HepG2 (cell line): ENCODE data around the gene DSG4. TPM values are rescaled to one million over a fixed set of nuclear protein-coding genes. Genes with fewer than 3 reads are reported as not detected.
A peak's percentile ranks its signal among the peaks of the same experiment; 100 is the strongest.

Experiments
- EP300 ChIP-seq, 3 experiments: sonication (generic) in 1 of 3; formaldehyde crosslinking in 1 of 3; IDR thresholded peaks; 2 replicates each; pipeline versions ENCODE4 v1.5.1 to v1.6.1; 2011 to 2020; ENCODE audit warnings: low read depth in 2 of 3, low read length in 2 of 3, borderline replicate concordance in 1 of 3, improper control_type of control experiment in 1 of 3, mild to moderate bottlenecking in 1 of 3, missing genetic modification reagents in 1 of 3, moderate library complexity in 1 of 3
- MLLT10 ChIP-seq: sonication (generic); formaldehyde crosslinking; IDR thresholded peaks from 2 replicates; pipeline ENCODE4 v1.4.0; 2020; ENCODE audit warnings: missing genetic modification reagents
- ZIK1 ChIP-seq: sonication (generic); formaldehyde crosslinking; IDR thresholded peaks from 2 replicates; pipeline ENCODE4 v1.5.0; 2020; ENCODE audit warnings: mild to moderate bottlenecking, low read depth, missing genetic modification reagents, borderline replicate concordance
- ZNF292 ChIP-seq: sonication (generic); formaldehyde crosslinking; IDR thresholded peaks from 2 replicates; pipeline ENCODE4 v1.8.1; 2022; ENCODE audit warnings: mild to moderate bottlenecking, low read depth, missing genetic modification reagents, borderline replicate concordance
- ZNF572 ChIP-seq: sonication (generic); formaldehyde crosslinking; IDR thresholded peaks from 2 replicates; pipeline ENCODE4 v1.5.1; 2020; ENCODE audit warnings: mild to moderate bottlenecking, missing genetic modification reagents
- ZNF615 ChIP-seq: sonication (generic); formaldehyde crosslinking; IDR thresholded peaks from 2 replicates; pipeline ENCODE4 v1.5.0; 2020; ENCODE audit warnings: mild to moderate bottlenecking, missing genetic modification reagents, borderline replicate concordance
- ZNF761 ChIP-seq: sonication (generic); formaldehyde crosslinking; conservative IDR thresholded peaks from 2 replicates; pipeline ENCODE4 v1.4.0; 2020; ENCODE audit warnings: mild to moderate bottlenecking, missing genetic modification reagents
- polyA plus RNA-seq, 8 experiments: library from polyadenylated mRNA; depleted of rRNA in 3 of 8; stranded (reverse) in 7 of 8; unstranded in 1 of 8; fragments of >200 nt; fragmentation: Illumina TruSeq in 4 of 8; extraction: Trizol in 4 of 8; gene quantifications; 2 replicates each; pipeline versions ENCODE4 v1.2.1 to v1.2.3, GENCODE V29; 2011 to 2016; ENCODE audit warnings: low read depth in 4 of 8, missing spikeins in 1 of 8, mixed read lengths in 1 of 8; ENCODE audit not compliant: insufficient read depth in 1 of 8
- total RNA-seq, 5 experiments: library from RNA; depleted of rRNA; stranded (reverse); fragments of >200 nt; fragmentation: Illumina TruSeq; extraction: Trizol; gene quantifications; 2 replicates each; pipeline ENCODE4 v1.2.3, GENCODE V29; 2016; ENCODE audit warnings: low read depth in 1 of 5
- TF ChIP-seq, protein P1 (sequence below): IDR thresholded peaks from 2 replicates; pipeline ENCODE4 v1.6.1; 2018; ENCODE audit warnings: missing genetic modification reagents
- TF ChIP-seq, protein P2 (sequence below): sonication (generic); formaldehyde crosslinking; IDR thresholded peaks from 2 replicates; pipeline ENCODE4 v1.4.0; 2020; ENCODE audit warnings: missing genetic modification reagents
- TF ChIP-seq, protein P3 (sequence below), 2 experiments: sonication (generic) in 1 of 2; formaldehyde crosslinking in 1 of 2; IDR thresholded peaks; 2 replicates each; pipeline versions ENCODE4 v1.5.1 to v1.6.1; 2011 to 2020; ENCODE audit warnings: borderline replicate concordance in 1 of 2, low read depth in 1 of 2, low read length in 1 of 2, mild to moderate bottlenecking in 1 of 2, missing genetic modification reagents in 1 of 2, moderate library complexity in 1 of 2

The DSG4 gene
- total and polyA plus RNA-seq, 2 of the 13 experiments (the other 11 are each of a cell fraction or from before 2014, with no cell fraction given) = 0.07 TPM; not detected in 1

DNA sequence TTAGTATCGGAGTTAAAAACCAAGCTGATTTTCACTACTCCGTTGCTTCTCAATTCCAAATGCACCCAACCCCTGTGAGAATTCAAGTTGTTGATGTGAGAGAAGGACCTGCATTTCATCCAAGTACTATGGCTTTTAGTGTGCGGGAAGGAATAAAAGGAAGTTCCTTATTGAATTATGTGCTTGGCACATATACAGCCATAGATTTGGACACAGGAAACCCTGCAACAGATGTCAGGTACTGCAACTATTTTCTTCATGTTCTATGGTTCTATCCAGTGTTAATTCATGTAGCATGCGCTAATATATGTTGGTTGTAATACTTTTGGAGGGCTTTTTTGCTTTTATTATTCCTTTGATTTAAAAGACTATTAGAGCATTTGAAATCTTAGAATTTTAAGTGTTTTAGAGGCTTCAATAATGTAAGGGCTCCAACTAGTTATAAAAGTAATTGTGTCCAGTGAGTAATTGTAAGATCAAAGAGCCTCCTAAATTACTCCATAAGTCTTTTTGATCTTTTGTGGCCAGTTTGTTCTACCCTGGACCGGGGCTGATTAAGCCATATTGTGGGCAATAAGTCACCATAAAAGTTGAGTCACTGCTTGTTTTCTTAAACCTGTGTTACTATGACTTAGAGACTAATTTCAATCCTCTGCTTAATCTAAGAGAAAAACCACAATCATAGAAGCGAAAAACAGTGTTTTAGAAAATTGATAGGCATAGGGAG, 22.9 kb downstream of the DSG4 start (continued):
- TF ChIP-seq, protein P1, sequence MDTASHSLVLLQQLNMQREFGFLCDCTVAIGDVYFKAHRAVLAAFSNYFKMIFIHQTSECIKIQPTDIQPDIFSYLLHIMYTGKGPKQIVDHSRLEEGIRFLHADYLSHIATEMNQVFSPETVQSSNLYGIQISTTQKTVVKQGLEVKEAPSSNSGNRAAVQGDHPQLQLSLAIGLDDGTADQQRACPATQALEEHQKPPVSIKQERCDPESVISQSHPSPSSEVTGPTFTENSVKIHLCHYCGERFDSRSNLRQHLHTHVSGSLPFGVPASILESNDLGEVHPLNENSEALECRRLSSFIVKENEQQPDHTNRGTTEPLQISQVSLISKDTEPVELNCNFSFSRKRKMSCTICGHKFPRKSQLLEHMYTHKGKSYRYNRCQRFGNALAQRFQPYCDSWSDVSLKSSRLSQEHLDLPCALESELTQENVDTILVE (CRISPR knock-in tag) = no peak
- no peak for TF ChIP-seq ZNF292 (CRISPR knock-in tag)
- no peak for TF ChIP-seq ZIK1 (CRISPR knock-in tag)
- TF ChIP-seq MLLT10 (CRISPR knock-in tag) = no peak
- TF ChIP-seq, protein P2, sequence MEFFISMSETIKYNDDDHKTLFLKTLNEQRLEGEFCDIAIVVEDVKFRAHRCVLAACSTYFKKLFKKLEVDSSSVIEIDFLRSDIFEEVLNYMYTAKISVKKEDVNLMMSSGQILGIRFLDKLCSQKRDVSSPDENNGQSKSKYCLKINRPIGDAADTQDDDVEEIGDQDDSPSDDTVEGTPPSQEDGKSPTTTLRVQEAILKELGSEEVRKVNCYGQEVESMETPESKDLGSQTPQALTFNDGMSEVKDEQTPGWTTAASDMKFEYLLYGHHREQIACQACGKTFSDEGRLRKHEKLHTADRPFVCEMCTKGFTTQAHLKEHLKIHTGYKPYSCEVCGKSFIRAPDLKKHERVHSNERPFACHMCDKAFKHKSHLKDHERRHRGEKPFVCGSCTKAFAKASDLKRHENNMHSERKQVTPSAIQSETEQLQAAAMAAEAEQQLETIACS (CRISPR knock-in tag) = no peak
- no peak for TF ChIP-seq ZNF615 (CRISPR knock-in tag)
- TF ChIP-seq, protein P3, sequence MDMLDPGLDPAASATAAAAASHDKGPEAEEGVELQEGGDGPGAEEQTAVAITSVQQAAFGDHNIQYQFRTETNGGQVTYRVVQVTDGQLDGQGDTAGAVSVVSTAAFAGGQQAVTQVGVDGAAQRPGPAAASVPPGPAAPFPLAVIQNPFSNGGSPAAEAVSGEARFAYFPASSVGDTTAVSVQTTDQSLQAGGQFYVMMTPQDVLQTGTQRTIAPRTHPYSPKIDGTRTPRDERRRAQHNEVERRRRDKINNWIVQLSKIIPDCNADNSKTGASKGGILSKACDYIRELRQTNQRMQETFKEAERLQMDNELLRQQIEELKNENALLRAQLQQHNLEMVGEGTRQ (IDR thresholded peaks at IDR 0.05; ENCODE audit: low read depth, low read length) = no peak
- TF ChIP-seq, protein P3 (CRISPR knock-in tag; IDR thresholded peaks at IDR 0.05; ENCODE audit: borderline replicate concordance) = no peak
- no peak for TF ChIP-seq ZNF761 (CRISPR knock-in tag)
- peak in 1 of 2 experiments; percentile 79; a peak in 2 of 4 replicates for TF ChIP-seq EP300 (IDR thresholded peaks at IDR 0.05; ENCODE audit: low read depth in 2 of 2, low read length in 2 of 2)
- TF ChIP-seq EP300 (CRISPR knock-in tag; IDR thresholded peaks at IDR 0.05; ENCODE audit: borderline replicate concordance) = no peak
- TF ChIP-seq ZNF572 = no peak
- TF ChIP-seq, all 625 proteins: peak for 4
